ENCODE measurements around the gene PPTC7. TPM values are rescaled to one million over a fixed set of nuclear protein-coding genes. Genes with fewer than 3 reads are reported as not detected.

Gene PPTC7, protein sequence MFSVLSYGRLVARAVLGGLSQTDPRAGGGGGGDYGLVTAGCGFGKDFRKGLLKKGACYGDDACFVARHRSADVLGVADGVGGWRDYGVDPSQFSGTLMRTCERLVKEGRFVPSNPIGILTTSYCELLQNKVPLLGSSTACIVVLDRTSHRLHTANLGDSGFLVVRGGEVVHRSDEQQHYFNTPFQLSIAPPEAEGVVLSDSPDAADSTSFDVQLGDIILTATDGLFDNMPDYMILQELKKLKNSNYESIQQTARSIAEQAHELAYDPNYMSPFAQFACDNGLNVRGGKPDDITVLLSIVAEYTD
- 17.5 to 20.1 TPM (median 18.5 TPM) in 5 replicates for total RNA-seq (2022; extraction: Qiagen RNA extraction; ENCODE audit: low read depth)

GRCh38 chr12:110583137-110584059 is at the start of gene PPTC7:
Gene PPTC7, minus strand, starts transcription at chr12:110583318. Its CDS starts 287 bp downstream, at chr12:110583031.

GRCh38 chr12:110613771-110614684 is 30.9 kb upstream of the PPTC7 start, which contains the start of gene TCTN1:
Gene TCTN1, plus strand, starts transcription at chr12:110614129. Its CDS starts 54 bp downstream, at chr12:110614183.

DNA sequence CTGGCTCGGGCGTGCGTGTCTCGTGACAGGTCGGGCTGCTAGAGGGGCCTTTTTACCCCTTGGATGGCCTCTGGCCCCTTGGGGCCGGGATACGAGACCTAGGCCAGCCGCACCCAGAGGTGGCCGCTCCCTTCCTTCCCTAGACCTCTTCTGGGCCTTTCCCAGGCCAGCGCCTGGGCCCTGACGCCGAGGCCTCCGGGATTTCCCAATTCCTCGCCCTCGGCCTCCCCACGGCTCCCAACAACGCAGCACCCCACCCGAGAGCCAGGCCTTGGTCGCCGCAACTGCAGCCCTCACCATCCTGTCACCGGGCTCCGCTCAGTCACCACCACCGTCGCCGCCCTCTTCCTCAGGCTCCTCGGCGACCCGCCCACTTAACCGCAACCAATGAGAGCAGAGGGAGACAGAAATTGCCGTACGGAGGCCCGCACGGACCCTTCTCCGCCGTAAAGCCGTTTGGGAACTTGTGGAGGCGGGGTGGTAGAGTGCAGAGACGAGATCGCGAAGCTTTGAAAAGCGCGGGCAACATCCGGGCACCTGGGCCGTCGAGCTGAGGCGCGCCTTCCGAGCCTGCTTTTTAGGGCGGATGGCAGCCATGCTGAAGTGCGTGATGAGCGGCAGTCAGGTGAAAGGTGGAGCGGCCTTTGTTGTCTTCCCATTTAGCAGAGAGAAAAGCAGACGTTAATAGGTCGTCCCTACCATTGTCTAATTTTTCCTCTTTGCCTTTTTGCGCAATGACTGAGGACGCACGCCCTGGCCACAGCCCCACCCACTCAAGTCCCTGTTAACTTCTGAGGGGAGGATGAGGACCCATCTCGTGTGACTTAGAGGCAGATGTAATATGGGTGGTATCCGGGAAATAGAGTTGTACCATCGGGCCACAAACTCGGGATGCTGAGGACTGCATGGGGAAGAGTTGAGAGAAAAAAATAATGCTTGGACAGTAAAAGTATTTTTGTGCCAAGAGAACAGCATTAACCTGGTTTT is 81.1 kb downstream of the PPTC7 start, which contains the start of the genes RAD9B and VPS29:
RAD9B (plus strand) TSS at position 580 of the 987 bp plus-strand sequence; CDS start at position 587, 7 bp downstream.
VPS29 (minus strand) TSS at position 360 of the 987 bp plus-strand sequence; CDS start at position 300, 60 bp downstream.

Other genes starting within 250 kb of the PPTC7 start
- 55.0 to 63.9 TPM (median 57.1 TPM) in 5 replicates for gene ANAPC7, start 179.6 kb downstream of the PPTC7 start, total RNA-seq (2022; extraction: Qiagen RNA extraction; ENCODE audit: low read depth)
- 442 to 835 TPM (median 448 TPM) in 5 replicates for gene ARPC3, start 133.0 kb downstream of the PPTC7 start, total RNA-seq (2022; extraction: Qiagen RNA extraction; ENCODE audit: low read depth)
- gene GPN3, start 115.1 kb downstream of the PPTC7 start, total RNA-seq (2022; extraction: Qiagen RNA extraction; ENCODE audit: low read depth): 30.4 to 38.0 TPM (median 33.6 TPM) in 5 replicates
- gene FAM216A, start 114.5 kb downstream of the PPTC7 start, total RNA-seq (2022; extraction: Qiagen RNA extraction; ENCODE audit: low read depth): 17.6 to 20.7 TPM (median 20.2 TPM) in 5 replicates
- 137 to 162 TPM (median 151 TPM) in 5 replicates for gene VPS29, start 81.2 kb downstream of the PPTC7 start, total RNA-seq (2022; extraction: Qiagen RNA extraction; ENCODE audit: low read depth)
- 0.20 to 0.53 TPM (median 0.27 TPM) in 4 of 5 replicates, not detected in the other for gene RAD9B, start 81.0 kb downstream of the PPTC7 start, total RNA-seq (2022; extraction: Qiagen RNA extraction; ENCODE audit: low read depth)
- 28.1 to 32.8 TPM (median 30.8 TPM) in 5 replicates for gene TCTN1, start 30.8 kb upstream of the PPTC7 start, total RNA-seq (2022; extraction: Qiagen RNA extraction; ENCODE audit: low read depth)
- gene HVCN1, start 105.8 kb upstream of the PPTC7 start, total RNA-seq (2022; extraction: Qiagen RNA extraction; ENCODE audit: low read depth): 0.17 to 0.93 TPM (median 0.63 TPM) in 5 replicates
- gene PPP1CC, start 159.6 kb upstream of the PPTC7 start, total RNA-seq (2022; extraction: Qiagen RNA extraction; ENCODE audit: low read depth): 134 to 149 TPM (median 142 TPM) in 5 replicates